NCI-H187 (cell line): Measurements from ENCODE around the gene STYXL1.
"Not testable (repeated sequence)": the region's sequence is repeated elsewhere in the genome, so short reads cannot be mapped to it uniquely, and the experiment has no call there.

ENCODE experiments used
- DNase-seq, 2 experiments: peaks; one replicate each; lab custom pipeline; 2025; lab: John Stamatoyannopoulos, UW

Gene STYXL1, protein sequence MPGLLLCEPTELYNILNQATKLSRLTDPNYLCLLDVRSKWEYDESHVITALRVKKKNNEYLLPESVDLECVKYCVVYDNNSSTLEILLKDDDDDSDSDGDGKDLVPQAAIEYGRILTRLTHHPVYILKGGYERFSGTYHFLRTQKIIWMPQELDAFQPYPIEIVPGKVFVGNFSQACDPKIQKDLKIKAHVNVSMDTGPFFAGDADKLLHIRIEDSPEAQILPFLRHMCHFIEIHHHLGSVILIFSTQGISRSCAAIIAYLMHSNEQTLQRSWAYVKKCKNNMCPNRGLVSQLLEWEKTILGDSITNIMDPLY

DNA sequence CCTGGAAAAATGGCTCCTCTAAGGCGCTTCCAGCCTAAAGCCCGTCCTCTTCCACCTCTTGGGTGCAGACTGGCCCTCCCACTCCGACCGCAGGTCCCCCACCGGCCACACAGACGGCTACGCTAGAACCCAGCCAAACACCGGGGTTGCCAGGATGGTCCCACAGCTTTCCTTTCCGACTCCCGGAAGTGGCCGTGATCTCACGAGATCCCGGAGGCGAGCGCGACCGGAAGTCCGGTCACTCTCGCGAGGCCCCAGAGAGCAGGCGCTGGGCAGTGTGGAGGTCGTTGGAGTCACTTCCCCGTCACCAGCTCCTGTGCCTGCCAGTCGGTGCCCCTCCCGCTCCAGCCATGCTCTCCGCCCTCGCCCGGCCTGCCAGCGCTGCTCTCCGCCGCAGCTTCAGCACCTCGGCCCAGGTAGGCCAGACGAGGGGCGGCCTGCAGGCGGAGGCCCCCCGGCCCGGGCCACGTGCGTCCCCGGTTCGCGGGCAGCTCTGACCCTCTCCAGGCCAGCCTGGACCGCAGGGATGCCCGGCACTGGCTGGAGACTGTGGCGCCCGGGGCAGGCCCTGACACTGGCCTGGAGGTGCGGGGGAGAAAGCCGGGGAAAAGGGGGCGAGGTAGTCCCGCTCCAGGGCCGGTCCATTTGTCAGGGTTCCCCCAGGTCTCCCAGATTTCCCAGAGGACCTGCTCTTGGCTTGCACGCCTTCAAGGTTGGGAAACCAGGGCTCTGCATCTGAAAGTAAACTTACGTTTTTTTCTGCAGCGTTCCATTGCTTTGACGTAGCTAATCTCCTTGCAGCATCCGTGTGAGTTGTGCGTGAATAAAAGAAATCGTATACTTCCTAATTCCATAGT is at the start of gene STYXL1, which contains the start of gene MDH2:
STYXL1 (minus strand) TSS at position 190 of the 857 bp plus-strand sequence. CDS start 17,477 bp downstream, outside the sequence.
MDH2 (plus strand) TSS at position 296 of the 857 bp plus-strand sequence; CDS start at position 351, 55 bp downstream.
- DNase-seq: peak; percentile 77 to 80

DNA sequence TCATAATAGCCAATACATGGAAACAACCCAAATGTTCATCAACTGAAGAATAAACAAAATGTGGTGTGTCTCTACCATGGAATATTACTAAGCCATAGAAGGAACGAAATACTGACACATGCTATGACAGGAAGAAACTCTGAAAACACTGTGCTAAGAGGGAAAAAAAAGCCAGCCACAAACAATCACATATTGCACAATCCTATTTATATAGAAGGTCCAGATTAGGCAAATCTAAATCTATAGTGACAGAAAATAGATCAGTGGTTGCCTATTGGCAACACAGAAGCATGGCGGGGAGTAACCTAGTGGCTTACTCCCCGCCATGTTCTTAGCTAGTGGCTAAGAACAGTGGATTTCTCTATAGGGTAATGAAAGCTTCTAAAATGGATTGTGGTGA is 48.1 kb upstream of the STYXL1 start:
- DNase-seq: no peak

DNA sequence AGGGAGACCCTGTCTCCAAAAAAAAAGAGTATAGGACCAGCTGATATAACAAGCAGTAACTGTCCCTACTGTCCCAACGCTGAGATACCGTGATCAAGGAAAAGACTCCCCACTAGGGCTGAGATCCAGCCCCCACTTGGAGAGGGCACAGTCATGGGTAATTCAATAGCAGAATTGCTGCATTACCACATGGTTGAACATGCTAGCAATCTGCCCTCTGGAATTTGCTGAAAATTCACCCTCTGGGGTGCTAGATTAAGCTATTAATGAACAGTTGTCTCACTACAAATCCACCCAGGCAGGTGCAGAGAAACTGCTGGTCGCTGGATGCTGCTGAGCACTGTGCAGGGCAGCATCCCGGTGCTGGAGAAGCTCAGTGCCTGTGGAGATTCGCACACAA is 46.5 kb upstream of the STYXL1 start:
- DNase-seq: not testable (repeated sequence)

DNA sequence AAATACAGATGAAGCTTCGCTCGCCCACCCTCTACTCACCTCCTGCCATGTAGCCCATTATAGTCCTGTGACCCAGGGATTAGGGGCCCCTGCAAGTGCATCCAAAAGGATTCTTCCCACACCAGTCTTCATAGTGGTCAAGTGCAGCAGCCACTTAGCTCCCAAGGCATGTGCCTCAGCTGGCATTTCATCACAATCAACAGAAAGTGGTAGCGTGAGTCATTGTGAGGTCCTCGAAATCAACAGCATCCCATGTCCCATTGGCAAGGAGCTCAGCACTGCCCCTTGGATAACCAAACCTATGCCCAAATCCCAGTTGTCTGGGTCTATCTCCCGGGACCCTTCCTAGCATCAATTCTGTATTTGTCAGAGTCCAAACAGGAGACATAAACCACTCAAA is 45.7 kb upstream of the STYXL1 start:
- not testable (repeated sequence) for DNase-seq

DNA sequence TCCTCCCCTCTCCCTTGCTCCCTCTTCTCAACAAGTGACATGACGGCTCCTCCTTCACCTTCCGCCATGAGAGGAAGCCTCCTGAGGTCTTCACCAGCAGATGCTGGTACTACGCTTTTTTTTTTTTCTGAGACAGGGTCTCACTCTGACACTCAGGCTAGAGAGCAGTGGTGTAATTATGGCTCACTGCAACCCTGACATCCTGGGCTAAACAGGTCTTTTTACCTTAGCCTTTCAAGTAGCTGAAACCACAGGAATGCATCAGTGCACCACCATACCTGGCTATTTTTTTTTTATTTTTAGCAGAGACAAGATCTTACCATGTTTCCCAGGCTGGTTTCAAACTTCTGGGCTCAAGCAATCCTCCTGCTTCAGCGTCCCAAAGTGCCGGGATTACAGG is 43.7 kb upstream of the STYXL1 start:
- DNase-seq: no peak

DNA sequence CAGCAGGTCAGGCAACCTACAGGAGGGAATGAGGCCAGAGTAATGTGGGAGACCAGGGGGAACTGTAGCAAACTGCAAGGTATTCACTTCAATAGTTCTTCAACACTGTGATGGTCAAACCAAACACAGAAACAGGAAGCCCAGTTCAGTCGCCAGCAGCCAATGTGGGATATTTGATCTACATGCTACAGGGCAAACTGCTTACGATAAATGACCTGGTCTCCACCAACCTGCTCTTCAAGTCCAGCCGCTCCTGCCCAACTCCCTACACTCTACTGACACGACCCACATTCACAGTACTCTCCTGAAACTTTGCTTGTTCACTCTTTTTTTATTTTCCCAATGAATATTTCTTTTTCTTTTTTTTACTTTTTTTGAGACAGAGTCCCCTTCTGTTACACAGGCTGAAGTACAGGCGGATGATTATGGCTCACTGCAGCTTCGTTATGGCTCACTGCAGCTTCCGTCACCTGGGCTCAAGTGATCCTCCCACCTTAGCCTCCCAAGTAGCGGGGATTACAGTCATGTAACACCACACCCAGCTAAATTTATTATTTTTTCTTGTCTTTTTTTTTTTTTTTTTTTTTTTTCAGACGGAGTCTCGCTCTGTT is 42.2 kb upstream of the STYXL1 start:
- DNase-seq: no peak

DNA sequence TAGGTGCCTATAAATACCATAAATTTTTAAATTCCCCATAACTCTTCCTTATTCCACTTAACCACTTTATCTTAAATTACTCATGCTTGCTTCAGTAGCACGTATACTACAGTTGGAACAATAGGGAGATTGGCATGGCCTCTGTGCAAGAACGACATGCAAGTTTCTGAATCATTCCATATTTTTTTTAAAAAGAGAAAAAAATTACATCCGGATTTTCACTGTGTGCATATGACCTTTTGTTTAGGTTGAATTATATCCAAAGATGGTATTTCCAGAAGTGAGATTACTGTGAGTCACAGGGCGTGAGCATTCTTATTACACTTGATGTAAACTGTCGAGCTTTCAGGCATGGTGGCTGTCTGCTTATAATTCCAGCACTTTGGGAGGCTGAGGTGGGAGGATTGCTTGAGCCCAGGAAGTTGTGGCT is 39.6 kb upstream of the STYXL1 start:
- not testable (repeated sequence) for DNase-seq

DNA sequence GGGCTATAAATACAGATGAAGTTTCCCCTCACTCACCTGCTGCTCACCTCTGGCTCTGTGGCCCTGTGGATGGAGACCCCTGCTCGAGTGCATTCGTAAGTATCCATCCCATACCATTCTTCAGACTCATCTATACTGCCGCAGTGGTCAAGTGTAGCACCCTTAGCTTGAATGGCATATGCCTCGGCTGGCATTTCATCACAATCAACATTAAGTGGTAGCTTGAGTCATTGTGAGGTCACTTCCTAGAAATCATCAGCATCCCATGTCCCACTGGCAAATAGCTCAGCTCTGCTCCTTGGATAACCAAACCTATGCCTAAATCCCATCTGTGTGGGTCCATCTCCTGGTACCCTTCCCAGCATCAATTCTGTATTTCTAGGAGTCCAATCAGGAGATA is 38.3 kb upstream of the STYXL1 start:
- no peak for DNase-seq

DNA sequence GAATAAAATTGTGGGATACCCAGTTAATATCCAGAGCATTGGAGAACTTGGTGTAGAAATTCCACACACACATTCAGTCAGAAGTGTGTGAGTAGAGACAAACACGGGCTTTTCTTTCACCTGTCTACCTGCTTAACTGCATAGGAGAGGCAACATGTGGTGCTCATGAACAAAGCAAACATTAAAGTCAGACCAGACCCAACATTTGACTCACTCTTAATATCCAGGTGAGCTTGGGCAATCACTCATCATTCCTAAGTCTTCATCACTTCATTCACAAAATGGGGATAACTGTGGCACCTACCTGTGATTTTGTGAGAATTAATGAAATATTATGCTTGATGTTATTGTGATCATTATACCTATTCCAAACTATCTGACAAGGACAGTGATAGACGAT is 36.3 kb upstream of the STYXL1 start:
- DNase-seq: not testable (repeated sequence)

DNA sequence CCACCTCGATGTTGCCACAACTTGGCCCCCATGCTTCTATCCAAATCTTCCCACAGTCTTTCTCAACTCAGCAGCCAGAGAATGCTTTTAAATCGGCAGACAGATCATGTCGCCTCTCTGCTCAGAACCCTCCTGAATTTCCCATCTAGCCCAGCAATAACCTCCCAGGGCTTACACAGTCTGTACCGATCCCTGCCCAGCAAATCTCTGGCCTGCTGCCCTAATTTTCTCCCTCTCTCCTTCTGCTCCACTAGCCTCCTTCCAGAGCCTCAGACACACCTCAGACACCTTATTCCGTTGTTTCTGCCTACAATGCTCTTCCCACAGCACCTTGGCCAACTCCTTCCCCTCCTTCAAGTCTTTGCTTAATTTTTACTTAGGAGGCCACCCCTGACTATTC is 32.4 kb upstream of the STYXL1 start:
- DNase-seq: no peak

DNA sequence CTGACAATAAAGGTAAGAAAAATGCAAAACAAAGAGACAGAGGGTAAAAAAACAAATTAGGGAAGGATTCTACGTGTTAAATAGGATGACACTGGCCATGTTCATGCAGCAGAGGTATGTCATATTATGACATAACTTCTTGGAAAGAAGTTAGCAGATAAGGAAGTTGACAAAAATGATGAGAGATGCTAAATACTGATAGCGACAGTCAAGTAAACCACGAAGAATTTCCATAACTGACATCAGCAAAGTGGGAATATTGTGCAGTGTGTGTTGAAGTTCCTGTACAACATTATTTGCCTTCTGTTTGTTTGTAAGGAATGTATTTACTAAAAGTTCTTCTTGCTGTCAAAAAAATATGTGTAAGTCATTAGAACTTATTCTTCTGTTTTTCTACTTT is 29.6 kb upstream of the STYXL1 start:
- no peak for DNase-seq

DNA sequence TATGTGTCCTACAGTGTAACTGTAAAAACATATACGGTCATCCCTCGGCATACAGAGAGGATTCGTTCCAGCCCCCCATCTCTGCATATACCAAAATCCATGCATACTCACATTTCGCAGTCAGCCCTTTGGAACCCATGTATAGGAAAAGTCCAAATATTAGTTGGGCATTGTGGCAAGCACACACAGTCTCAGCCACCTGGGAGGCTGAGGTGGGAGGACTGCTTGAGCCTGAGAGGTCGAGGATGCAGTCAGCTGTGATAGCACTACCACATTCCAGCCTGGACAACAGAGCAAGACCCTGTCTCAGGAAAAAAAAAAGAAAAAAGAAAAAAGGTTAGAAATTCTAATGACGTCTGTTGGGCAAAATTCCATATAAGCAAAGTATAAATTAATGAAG is 29.2 kb upstream of the STYXL1 start:
- DNase-seq: no peak

DNA sequence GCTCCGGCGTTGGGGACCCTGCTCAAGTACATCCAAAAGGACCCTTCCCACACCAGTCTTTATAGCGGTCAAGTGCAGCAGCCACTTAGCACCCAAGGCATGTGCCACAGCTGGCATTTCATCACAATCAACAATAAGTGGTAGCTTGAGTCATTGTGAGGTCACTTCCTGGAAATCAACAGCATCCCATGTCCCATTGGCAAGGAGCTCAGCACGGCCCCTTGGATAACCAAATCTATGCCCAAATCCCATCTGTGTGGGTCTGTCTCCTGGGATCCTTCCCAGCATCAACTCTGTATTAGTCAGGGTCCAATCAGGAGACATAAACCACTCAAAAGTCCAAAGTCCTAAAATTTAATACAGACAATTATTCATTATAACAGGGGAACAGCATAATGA is 27.2 kb upstream of the STYXL1 start:
- DNase-seq: no peak

DNA sequence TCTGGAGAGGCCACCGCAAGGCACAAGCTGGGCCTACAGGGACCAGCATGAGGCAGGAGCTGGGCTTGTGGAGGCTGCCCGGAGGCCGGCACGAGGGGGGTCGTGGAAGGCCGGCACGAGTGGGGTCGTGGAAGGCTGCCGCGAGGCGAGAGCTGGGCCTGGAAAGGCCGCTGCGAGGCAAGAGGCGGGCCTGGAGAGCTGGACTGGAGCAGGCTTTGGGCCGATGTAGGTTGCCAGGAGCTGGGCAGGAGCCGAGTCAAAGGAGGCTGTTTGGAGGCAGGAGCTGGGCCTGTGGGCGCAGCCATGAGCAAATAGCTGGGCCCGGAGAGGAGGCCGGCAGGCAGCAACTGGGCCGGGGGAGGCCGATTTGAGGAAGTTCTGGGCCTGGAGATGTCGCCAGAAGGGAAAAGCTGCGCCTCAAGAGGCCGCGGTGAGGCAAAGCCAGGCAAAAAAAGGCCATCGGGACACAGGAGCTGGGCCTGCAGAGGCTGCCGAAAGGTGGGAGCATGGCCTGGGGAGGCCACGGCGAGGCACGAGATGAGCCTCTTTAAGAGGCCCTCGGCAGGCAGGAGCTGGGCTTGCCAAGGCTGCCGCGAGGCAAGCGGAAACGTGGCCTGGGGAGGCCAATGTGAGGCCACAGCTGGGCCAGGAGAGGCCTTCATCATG is 26.6 kb upstream of the STYXL1 start:
- no peak for DNase-seq

DNA sequence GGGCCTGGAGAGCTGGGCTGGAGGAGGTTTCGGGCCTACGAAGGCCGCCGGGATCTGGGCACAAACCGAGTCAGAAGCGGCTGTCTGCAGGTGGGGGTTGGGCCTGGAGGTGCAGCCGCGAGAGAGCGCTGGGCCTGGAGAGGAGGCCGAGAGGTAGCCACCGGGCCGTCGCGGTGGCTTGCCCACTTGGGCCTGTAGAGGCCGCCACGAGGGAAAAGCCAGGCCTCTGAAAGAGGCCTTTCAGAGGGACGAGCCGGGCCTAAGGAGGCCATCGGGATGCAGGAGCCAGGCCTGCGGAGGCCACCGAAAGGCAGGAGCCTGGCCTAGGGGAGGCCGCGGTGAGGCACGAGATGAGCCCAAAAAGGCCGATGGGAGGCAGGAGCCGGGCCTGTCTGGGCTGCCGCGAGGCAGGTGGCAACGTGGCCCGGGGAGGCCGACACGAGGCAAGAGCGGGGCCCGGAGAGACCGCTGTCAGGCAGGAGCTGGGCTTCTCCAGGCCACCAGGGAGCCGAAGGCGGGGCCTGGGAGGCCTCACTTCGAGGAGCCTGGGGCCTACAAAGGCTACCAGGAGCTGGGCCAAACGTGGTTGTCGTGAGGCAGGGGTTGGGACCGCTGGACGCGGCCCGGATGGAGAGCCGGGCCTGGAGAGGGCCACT is 25.7 kb upstream of the STYXL1 start:
- DNase-seq: no peak

DNA sequence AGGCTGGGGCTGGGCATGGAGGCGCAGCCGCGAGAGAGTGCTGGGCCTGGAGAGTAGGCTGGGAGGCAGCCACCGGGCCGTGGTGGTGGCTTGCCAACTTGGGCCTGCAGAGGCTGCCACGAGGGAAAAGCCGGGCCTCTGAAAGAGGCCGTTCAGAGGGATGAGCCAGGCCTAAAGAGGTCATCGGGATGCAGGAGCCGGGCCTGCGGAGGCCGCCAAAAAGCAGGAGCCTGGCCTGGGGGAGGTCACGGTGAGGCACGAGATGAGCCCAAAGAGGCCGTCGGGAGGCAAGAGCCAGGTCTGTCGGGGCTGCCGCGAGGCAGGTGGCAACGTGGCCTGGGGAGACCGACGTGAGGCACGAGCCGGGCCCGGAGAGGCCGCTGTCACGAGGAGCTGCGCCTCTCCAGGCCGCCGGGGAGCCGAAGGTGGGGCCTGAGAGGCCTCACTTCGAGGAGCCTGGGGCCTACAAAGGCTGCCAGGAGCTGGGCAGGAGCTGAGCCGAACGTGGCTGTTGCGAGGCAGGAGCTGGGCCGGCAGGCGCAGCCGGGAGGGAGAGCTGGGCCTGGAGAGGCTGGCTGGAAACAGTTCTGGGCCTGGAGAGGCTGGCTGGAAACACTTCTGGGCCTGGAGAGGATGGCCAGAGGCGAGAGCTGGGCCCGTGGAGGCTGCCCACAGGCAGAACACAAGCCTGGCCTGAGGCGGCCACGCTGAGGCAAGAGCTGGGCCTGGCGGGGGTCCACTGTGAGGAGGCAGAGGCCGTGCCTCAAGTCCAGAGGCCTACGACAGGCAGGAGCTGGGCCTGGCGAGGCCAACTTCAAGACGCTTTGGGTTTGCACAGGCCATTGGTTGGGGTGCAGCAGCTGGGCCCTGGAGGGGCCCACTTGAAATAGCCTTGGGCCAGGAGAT is 24.7 kb upstream of the STYXL1 start:
- DNase-seq: no peak

DNA sequence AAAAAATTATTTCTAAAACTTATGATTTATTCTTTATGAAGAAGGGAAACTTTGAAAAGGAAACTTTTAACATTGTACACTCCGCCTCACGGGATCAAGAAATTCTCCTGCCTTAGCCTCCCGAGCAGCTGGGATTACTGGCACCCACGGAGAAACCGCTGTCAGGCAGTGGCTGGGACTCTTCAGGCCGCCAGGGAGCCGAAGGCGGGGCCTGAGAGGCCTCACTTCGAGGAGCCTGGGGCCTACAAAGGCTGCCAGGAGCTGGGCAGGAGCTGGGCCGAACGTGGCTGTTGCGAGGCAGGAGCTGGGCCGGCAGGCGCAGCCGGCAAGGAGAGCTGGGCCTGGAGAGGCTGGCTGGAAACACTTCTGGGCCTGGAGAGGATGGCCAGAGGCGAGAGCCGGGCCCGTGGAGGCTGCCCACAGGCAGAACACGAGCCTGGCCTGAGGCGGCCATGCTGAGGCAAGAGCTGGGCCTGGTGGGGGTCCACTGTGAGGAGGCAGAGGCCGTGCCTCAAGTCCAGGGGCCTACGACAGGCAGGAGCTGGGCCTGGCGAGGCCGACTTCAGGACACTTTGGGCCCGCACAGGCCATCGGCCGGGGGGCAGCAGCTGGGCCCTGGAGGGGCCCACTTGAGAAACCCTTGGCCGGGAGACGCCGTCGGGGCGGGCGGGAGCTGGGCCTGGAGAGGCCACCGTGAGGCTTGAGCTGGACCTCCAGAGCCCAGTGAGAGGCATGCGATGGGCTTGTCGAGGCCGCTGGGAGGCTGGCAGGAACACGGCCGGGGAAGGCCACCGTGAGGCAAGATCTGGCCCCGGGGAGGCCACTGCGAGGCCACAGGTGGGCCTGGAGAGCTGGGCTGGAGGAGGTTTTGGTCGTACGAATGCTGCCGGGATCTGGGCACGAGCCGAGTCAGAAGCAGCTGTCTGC is 23.8 kb upstream of the STYXL1 start:
- DNase-seq: no peak

DNA sequence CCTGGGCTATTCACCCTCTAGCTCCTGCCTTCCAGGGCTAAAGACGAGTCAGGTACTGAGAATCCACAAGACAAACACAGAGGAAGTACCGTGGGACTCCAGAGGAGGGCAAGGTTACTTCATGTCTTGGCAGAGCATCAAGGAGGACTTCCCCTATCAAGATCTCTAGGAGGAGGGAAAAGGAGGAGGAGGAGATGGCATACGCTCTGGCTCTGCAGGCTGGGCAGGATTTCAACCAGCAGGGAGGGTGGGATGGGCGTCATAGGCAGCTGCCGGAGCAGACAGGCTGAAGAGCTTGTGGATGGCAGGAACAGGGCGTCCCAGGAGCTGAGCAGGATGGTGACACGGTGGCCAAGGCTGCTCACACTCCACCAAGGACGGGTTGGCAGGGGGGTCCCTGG is 21.4 kb upstream of the STYXL1 start:
- no peak for DNase-seq

DNA sequence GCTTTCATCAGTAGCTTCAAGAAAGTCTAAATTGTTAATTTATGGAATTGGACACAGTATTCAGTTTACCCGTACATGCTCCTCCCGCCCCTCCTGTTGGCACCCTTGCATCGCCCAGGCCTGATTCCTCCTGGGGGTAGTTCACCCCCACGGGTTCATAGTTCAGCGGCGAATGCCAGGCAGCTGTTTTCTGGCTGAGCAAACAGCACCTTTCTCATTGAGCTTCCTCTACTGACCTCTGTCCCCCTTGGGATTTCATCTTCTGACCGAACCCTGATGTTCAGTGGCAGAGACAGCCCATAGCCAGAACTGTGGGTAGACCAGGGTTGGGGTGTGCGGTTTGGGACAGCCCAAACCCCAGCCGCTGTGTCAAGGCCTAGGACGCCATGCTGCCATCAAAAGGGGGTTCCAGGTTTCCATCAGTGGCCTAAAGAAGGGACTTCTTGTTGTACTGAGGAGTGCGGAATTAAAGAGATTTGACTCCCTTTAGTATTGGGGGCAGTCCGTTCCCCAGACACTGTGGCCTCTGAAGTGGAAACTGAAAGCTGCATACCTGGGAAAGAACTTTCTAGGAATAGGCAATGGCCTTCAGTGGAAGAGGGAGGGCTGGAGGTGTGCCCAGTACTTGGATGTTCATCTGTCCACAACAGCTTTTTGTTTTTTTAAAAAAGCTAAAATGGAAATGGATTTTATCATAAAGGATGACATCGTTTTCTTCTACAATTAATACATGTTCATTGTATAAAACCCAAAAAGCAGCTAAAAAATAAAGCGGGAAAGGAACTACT is 19.1 kb upstream of the STYXL1 start:
- no peak for DNase-seq
